Ishikawa (cell line): ENCODE data around the gene DLK2.

ENCODE experiments used
- MAX ChIP-seq: IDR thresholded peaks from 2 replicates; pipeline ENCODE4 v1.6.1; 2012
- TCF12 ChIP-seq: IDR thresholded peaks from 2 replicates; pipeline ENCODE4 v1.6.1; 2012; ENCODE audit warnings: low read depth

DNA sequence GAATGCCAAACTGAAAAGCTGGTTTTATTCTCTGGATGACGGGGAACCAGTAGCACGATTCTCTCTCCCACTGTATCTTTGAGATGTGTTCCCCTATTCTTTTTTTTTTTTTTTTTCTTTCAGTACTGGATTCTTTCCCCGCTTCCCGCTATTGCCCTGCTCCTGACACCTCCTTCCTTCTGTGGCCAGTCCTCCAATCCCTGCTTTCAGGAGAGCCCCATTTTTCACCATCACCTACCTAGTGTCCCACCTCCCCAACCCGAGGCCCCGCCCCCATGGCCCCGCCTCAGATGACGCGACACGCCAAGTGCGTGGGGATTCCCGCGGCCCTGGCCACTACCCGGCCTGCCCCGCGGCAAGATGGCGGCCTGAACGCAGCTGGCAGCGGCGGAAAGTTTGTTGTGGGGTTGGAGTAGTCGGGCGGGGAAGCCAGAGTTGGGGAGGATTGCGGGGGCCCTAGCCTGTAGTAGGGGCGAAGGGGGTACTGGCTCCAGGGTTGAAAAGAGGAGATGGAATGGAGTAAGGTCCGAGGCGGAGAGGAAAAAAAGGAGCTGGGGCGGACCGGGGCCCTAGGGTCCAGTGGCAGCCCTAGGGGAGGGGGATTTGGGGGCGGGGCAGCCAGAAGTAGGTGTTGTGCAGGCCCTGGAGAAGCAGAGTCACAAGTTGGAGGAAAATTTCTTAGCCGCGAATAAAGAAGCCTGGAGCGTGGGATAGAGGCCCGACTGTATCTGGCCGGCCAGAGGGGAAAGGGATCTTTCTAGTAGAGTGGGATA, 22.1 kb upstream of the DLK2 start, which contains the start of gene TJAP1:
- TF ChIP-seq TCF12 (peak; percentile 47; the same call in 1 of the 2 replicates), MAX (no peak)
